ENCODE measurements around the gene NSUN6. TPM values are rescaled to one million over a fixed set of nuclear protein-coding genes. Genes with fewer than 3 reads are reported as not detected.

Gene NSUN6
- total and polyA plus RNA-seq, 10 of the 15 experiments (the other 5 are each of a cell fraction or from before 2014, with no cell fraction given), result 10.2 to 25.0 (median 15.6) TPM

DNA sequence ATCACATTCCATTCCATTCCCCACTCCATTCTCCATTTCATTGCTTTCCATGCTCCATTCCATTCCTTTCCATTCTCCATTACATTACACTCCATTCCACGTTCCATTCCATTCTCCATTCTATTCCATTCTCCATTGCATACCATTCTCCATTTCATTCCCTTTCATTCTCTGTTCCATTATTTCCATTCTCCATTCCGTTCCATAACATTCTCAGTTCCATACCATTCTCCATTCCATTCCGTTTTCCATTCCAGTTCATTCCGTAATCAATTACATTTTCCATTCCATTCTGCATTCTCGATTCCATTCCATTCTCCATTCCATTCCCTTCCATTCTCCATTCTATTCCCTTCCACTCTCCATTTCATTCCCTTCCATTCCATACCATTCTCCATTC, 86.4 kb downstream of the NSUN6 start:
- POLR2A ChIA-PET, result no interaction called here
- ATAC-seq (no peak), DNase-seq (ENCODE audit: low read depth, low spot score) (no peak), FAIRE-seq (no peak)
- intact Hi-C loops (cut with micrococcal nuclease; ENCODE audit: unreplicated experiment) (no loop called here), in situ Hi-C loops (cut with MboI) (no loop called here)
- SMC1A ChIA-PET (ENCODE audit: uncharacterized antibody, unreplicated experiment), result no interaction called here
- Histone ChIP-seq H4K20me1 (ENCODE audit: control insufficient read depth, insufficient read depth) (no peaks in the 10 kb centered on the region), H3K36me3 (ENCODE audit: control insufficient read depth in 2 of 2, insufficient read depth in 2 of 2, low read length in 1 of 2) (no peaks in the 10 kb centered on the region), H3K4me1 (ENCODE audit: control insufficient read depth, insufficient read depth, low read length) (no peaks in the 10 kb centered on the region), H3K4me2 (ENCODE audit: control insufficient read depth, insufficient read depth) (no peak overlapping the region), H3K4me3 (no peak overlapping the region), H3K27ac (ENCODE audit: control insufficient read depth, insufficient read depth) (no peak overlapping the region), H2AFZ (ENCODE audit: control insufficient read depth, low read depth, low read length) (no peak overlapping the region), H3K9me3 (replicated peaks; ENCODE audit: control insufficient read depth, insufficient read depth, low read length) (no peaks in the 10 kb centered on the region; the same call in 1 of the 3 replicates), H3K9ac (ENCODE audit: control insufficient read depth, insufficient read depth, low read length) (no peak overlapping the region), H3K27me3 (replicated peaks in 1 of 2; ENCODE audit: control insufficient read depth in 2 of 2, insufficient read depth in 2 of 2, low read length in 1 of 2) (no peaks in the 10 kb centered on the region), H3K79me2 (ENCODE audit: control insufficient read depth, insufficient read depth, low read length) (no peaks in the 10 kb centered on the region)
- RAD21 ChIA-PET (ENCODE audit: unreplicated experiment), result no interaction called here
- WGBS (ENCODE audit: insufficient coverage, insufficient replicate concordance, low lambda C conversion rate, missing lambda C conversion rate), result 95% methylated on average over 5 of the region's 5 CpGs
- CTCF ChIA-PET, result no interaction called here
- TF ChIP-seq NR2F1 (conservative IDR thresholded peaks at IDR 0.05), result no peak
- no TSS peak for BruUV-seq (replicated peaks)

DNA sequence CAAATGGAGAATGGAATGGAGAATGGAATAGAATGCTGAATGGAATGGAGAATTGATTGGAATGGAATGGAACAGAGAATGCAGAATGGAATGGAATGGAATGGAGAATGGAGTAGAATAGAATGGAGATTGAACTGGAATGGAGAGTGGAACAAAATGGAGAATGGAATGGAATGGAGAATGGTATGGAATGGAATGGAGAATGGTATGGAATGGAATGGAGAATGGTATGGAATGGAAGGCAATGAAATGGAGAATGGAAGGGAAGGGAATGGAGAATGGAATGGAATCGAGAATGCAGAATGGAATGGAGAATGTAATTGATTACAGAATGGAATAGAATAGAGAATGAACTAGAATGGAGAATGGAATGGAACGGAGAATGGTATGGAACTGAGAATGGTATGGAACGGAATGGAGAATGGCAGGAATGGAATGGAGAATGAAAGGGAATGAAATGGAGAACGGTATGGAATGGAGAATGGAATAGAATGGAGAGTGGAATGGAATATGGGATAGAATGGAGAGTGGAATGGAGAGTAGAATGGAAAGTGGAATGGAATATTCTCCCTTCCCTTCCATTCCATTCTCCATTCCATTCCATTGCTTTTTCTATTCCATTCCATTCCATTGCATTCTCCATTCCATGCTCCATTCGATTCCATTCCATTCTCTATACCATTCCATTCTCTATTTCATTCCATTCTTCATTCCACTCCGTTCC, 88.2 kb downstream of the NSUN6 start:
- no peaks in the 10 kb centered on the region for H3K27me3 ChIP-seq (replicated peaks in 1 of 2; ENCODE audit: control insufficient read depth in 2 of 2, insufficient read depth in 2 of 2, low read length in 1 of 2)
- SMC1A ChIA-PET (ENCODE audit: uncharacterized antibody, unreplicated experiment), result no interaction called here
- intact Hi-C loops (cut with micrococcal nuclease; ENCODE audit: unreplicated experiment), result no loop called here
- H3K4me3 ChIP-seq, result no peak overlapping the region
- POLR2A ChIA-PET, result no interaction called here
- H3K4me1 ChIP-seq (ENCODE audit: control insufficient read depth, insufficient read depth, low read length), result no peaks in the 10 kb centered on the region
- no peak overlapping the region for H3K27ac ChIP-seq (ENCODE audit: control insufficient read depth, insufficient read depth)
- H3K9ac ChIP-seq (ENCODE audit: control insufficient read depth, insufficient read depth, low read length), result no peak overlapping the region
- RAD21 ChIA-PET (ENCODE audit: unreplicated experiment), result no interaction called here
- no peak overlapping the region for H3K4me2 ChIP-seq (ENCODE audit: control insufficient read depth, insufficient read depth)
- no peaks in the 10 kb centered on the region for H4K20me1 ChIP-seq (ENCODE audit: control insufficient read depth, insufficient read depth)
- in situ Hi-C loops (cut with MboI), result no loop called here
- TF ChIP-seq TCF7 (IDR thresholded peaks at IDR 0.05; ENCODE audit: borderline replicate concordance) (no peak), IKZF1 (conservative IDR thresholded peaks at IDR 0.05) (peak; percentile 38; the same call in 1 of the 2 replicates)
- no peak overlapping the region for H2AFZ ChIP-seq (ENCODE audit: control insufficient read depth, low read depth, low read length)
- BruUV-seq (replicated peaks), result no TSS peak
- no peaks in the 10 kb centered on the region for H3K79me2 ChIP-seq (ENCODE audit: control insufficient read depth, insufficient read depth, low read length)
- no peaks in the 10 kb centered on the region; a peak in 1 of 4 replicates for H3K36me3 ChIP-seq (ENCODE audit: control insufficient read depth in 2 of 2, insufficient read depth in 2 of 2, low read length in 1 of 2)
- WGBS (ENCODE audit: insufficient coverage, insufficient replicate concordance, low lambda C conversion rate, missing lambda C conversion rate), result 95% methylated on average over 6 of the region's 6 CpGs
- FAIRE-seq, result no peak
- no peak for DNase-seq (ENCODE audit: low read depth, low spot score)
- H3K9me3 ChIP-seq (replicated peaks; ENCODE audit: control insufficient read depth, insufficient read depth, low read length), result no peaks in the 10 kb centered on the region; the same call in 1 of the 3 replicates
- CTCF ChIA-PET, result no interaction called here
- no peak for ATAC-seq

All from GM12878 (cell line).